GM19455 (cell line): ENCODE data around the gene ANKRD12.
"Not testable (repeated sequence)": the region's sequence is repeated elsewhere in the genome, so short reads cannot be mapped to it uniquely, and the experiment has no call there.

Experiments
- ATAC-seq: cut with Tn5 transposase; IDR thresholded peaks from one replicate; pipeline ENCODE4 v1.9.1; 2021; ENCODE audit not compliant: unreplicated experiment

ANKRD12 gene

DNA sequence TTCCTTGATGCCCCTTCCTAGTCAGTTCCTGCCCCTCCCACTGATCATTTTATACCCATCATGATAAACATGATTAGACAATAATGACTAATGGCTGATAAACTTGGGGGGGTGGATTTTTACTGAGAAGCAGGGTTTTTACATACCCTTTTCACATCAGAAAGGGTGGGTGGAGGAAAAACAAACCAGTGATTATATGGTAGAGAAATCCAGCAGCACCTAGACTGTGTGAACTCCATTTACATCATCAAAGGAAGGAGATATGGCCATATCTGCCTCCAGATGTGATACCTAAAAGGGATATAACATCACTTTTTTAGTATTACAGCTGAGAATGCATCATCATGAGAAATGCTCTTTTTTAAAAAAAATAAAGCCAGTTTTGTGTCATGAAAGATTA lies 89.9 kb downstream of the ANKRD12 start:
- ATAC-seq: no peak

- ATAC-seq: no peak
Measured at GRCh38 chr18:9231852-9232486, 95.4 kb downstream of the ANKRD12 start.

DNA sequence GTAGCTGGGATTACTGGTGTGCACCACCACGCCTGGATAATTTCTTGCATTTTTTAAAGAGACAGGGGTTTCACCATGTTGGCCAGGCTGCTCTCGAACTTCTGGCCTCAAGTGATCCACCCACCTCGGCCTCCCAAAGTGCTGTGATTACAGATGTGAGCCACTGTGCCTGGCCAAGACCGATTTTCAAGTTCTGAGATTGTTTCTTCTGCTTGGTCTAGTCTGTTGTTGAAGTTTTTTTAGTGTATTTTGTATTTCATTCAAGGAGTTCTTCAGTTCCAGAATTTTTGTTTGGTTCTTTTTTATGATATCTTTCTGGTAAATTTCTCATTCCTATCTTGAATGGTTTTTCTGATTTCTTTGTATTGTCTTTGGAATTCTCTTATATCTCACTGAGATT lies 96.4 kb downstream of the ANKRD12 start:
- no peak for ATAC-seq

DNA sequence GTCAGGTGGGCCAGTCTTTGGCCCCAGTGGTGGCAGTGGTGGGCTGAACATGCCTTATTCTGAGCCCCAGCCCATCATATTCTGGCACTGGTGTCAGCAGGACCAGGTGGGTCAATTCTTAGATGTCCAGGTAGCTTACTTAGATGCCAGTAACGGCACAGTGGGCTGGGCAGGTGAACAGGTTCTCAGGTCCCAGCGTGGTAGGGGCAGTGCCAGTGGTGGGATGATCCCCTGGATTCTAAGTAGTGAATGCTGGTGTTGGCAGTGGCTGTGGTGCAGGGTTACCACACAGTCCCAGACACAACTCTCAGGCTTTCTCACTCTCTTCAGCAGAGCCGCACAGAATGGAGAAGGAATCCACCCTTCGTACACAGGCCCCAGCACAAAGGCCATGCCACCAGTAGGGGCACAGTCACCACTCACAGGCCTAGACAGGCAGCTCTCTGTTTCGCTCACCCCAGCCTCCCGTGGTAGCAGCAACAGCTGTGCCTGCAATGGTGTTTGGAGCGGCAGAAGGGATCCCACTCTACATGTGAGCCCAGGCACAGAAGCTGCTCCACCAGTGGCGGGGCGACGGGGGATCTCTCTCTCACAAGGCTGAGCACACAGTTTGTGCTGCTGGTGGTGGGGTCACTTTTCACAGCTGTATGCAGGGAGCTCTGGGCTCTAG lies 97.3 kb downstream of the ANKRD12 start:
- ATAC-seq: no peak

- no peak for ATAC-seq
Measured at GRCh38 chr18:9234528-9234927, 97.9 kb downstream of the ANKRD12 start.

- ATAC-seq: no peak
Measured at GRCh38 chr18:9237981-9238380, 101.4 kb downstream of the ANKRD12 start.

DNA sequence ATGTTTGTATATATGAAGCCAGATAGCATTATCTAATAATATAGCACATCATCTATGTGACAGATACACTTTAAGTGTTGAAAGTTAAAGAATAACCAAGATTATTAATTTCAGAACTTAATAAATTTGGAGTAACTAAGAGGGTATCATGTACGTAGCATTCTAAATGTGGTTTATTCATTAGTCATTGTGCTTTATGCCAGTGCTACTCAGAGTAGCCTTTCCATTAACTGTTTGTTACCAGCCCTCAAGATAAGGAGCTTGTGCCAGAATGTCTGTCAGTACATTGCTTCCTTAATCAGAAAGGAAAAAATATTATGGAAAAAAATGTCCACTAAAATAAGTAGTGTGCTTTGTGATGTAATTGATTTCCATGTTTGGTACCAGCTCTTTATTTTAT lies 103.1 kb downstream of the ANKRD12 start:
- ATAC-seq: no peak

DNA sequence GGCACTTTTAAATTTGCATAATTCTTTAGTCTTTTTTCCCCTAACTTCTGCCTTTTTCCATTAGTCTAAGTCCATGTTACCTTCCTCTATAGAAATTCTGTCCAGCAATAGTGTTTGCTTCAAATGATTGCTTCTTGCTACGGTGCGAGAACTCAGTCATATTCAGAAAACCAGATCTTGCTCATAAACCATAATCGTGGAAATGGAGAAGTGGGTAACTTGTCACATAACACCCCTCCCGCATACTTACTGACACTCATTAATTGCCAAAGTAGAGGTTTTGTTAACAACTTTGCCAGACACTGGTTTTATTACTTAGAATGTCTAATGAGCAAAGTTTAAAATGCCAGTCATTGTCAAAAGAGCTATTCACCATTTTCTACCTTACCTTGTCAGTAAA lies 103.7 kb downstream of the ANKRD12 start:
- ATAC-seq: no peak

DNA sequence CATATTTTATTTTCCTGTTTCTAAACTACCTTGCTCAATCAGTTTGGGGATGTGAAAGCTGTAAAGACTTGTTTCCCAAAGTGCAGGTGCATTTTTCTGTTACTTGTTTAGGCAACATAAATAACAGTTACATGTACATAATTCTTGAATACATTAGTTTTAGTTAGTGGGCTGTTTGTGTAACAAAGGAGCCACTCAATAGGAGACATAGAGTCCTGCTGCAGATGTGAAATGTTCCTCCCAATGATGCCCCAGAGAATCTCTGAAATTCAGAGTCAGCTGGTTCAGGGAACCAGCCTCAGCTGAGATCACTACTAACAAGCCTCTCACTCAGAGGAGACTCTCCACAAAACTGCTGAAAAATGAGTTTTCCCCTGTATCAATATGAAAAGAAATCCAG lies 106.4 kb downstream of the ANKRD12 start:
- ATAC-seq: no peak

DNA sequence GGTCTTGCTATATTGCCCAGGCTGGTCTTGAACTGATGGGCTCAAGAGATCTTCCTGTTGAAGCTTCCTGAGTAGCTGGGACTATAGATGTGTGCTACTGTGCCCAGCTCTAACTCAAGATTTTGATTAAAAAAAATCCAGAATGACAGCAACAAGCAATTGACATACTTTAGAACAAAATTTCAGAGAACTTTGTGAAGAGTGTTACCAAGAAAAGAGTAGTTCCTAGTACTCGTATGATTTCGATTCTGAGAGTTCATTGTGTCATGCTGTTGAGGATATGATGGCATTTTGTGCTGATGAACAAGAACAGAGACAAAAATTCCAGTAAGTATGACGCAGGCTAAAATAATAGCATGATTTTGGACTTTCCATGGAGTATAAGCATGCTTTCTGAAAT lies 107.8 kb downstream of the ANKRD12 start:
- ATAC-seq: no peak

- ATAC-seq: no peak
Measured at GRCh38 chr18:9248661-9249060, 112.1 kb downstream of the ANKRD12 start.

DNA sequence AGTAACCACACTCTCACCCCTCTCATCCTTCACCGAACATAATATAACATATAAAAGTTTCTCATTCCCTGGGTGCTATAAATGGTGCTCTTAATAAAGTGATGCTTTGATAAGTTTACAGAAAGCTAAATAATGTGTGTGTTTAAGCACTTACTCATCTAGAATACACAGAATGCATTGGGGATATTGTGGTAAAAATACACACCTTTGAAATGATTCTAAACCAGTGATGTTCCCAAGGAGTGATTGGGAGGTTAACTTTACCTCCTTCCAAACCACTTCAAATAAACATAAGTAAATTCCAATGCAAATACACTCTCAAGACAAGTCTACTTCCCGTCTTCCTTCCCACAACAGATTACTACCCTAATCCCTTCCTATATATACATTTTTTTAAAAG lies 112.7 kb downstream of the ANKRD12 start:
- no peak for ATAC-seq

GRCh38 chr18:9259173-9259572 lies 122.6 kb downstream of the ANKRD12 start:
- no peak for ATAC-seq

GRCh38 chr18:9260388-9261380 lies 124.1 kb downstream of the ANKRD12 start:
- no peak for ATAC-seq

DNA sequence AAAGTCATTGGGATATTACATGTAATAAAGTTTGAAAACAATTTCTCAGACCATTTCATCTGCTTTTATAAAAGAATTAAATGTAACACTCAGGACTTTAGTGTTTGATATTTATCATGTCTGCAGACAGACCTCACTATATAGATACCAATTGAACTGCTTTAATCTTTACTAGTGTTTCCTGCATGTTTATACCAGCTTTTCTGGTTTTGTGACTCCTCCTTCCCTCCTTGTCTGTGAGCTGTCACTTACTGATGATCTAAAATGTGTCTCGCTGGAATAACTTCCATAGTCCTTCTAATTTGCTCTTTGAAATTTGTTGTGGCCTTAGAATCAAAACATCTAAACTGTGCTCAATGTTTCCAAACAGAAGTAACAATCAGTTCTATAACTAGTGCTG lies 126.7 kb downstream of the ANKRD12 start:
- ATAC-seq: no peak

- not testable (repeated sequence) for ATAC-seq
Measured at GRCh38 chr18:9264797-9265196, 128.2 kb downstream of the ANKRD12 start.

GRCh38 chr18:9273221-9273620 lies 136.6 kb downstream of the ANKRD12 start:
- ATAC-seq: no peak

GRCh38 chr18:9275890-9276289 lies 139.3 kb downstream of the ANKRD12 start:
- ATAC-seq: no peak

DNA sequence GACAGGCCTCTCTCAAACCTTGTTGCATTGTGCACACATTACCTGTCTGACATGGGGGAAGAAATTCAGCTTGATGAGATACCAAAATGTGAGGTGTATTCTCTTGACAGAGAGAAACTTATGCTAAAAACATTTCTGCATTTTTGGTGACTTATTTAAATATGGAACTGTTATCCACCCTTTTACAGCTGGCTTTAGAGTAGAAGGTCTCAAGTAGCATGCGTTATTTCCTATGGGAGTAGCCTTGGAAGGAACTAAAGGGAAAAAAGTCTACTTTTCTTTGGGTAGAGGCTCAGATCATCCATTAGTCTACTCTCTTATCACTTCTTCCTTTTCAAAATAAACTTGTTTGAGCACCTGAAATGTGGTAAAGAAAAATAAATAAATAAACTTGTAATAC lies 141.4 kb downstream of the ANKRD12 start:
- ATAC-seq: no peak

DNA sequence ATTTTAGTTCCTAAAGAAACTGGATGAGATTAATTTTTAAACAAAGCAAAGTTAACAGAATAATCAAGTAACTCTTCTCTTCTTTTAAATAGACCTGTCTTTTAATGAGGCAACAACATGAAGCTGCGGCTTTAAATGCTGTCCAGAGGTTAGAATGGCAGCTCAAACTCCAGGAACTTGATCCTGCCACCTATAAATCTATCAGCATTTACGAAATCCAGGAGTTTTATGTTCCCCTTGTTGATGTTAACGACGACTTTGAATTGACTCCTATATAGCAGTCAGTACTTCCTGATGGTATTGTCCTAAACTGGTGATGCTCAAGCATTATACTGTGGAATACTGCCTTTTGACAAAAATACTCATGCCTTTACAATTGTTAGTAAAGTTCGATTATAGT lies 144.3 kb downstream of the ANKRD12 start:
- ATAC-seq: no peak

DNA sequence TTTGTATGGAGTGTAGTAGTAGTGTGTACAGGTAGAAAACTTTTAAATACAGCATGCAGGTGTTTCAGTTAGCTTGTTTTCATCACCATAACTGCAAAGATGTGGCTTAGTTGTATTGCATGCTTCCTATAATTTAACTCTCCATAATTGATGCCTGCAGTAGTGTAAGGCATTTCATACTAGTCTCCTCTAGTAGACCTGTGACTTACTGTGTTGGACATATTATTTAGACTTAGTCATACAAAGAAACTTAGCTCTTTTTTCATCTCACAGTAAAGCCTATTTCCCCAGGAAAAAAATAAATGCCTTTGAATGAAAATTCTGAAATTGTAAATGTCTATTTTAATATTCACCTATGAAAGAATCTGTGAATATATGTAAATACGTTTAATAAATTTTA lies 145.2 kb downstream of the ANKRD12 start:
- no peak for ATAC-seq

GRCh38 chr18:9283791-9284190 lies 147.2 kb downstream of the ANKRD12 start:
- no peak for ATAC-seq
